HG03565 (cell line): ENCODE measurements around the gene MFAP4.

Experiments
- ATAC-seq: cut with Tn5 transposase; IDR thresholded peaks from one replicate; pipeline ENCODE4 v1.9.1; 2021; ENCODE audit warnings: mild to moderate bottlenecking, moderate library complexity; ENCODE audit not compliant: unreplicated experiment

The MFAP4 gene

DNA sequence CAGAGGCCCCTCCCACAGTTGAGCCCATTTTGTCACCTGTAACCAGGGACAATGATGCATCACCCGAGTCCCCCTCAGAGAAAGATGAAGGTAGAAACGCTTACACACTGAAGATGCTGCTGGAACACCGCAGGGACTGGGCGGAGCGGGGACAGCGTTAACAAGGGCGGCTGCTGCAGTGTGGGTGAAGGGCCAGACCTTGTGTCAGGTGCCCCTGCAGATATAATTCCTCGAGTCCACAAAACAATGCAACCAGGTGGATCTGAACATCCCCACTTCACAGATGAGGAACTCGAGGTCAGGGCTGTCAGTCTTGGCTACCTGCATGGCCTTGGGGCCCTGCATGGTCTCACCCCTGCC lies 15.0 kb downstream of the MFAP4 start:
- ATAC-seq: no peak

GRCh38 chr17:19371259-19372010 lies 15.6 kb downstream of the MFAP4 start:
- ATAC-seq: no peak

GRCh38 chr17:19370493-19370960 lies 16.5 kb downstream of the MFAP4 start:
- no peak for ATAC-seq

DNA sequence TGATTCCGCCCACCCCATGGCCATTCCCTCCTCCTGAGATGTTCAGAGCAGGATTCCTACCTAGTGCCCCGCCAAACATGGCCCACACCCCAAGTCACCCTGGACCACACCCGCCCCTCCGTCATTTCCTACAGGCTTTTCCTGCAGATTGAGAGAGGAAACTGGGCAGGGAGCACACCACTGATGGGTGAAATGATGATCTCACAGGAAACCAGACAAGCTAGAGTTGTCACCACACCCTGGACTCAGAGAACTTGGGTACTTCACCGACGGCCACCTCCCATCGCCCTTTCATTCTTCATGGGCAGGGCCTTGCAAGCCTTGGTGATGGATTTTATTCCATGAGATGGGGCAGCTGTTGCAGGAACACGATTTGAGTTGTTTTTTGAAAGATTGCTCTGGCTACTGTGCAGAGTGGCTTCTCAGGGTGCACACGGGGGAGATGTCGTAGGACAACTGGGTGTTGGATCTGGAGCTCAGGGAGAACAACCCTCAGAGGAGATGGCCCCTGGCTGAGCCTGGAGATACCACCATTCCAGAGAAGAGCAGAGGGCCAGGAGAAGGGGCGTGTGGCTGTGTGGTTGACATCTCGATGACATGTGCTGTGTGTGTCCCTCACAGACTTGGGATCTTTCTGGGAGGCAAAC lies 17.0 kb downstream of the MFAP4 start:
- ATAC-seq: no peak

GRCh38 chr17:19369107-19369778 lies 17.7 kb downstream of the MFAP4 start:
- no peak for ATAC-seq

GRCh38 chr17:19368229-19368628 lies 18.8 kb downstream of the MFAP4 start:
- no peak for ATAC-seq

- ATAC-seq: no peak
Measured at GRCh38 chr17:19366637-19366972, 20.4 kb downstream of the MFAP4 start.

DNA sequence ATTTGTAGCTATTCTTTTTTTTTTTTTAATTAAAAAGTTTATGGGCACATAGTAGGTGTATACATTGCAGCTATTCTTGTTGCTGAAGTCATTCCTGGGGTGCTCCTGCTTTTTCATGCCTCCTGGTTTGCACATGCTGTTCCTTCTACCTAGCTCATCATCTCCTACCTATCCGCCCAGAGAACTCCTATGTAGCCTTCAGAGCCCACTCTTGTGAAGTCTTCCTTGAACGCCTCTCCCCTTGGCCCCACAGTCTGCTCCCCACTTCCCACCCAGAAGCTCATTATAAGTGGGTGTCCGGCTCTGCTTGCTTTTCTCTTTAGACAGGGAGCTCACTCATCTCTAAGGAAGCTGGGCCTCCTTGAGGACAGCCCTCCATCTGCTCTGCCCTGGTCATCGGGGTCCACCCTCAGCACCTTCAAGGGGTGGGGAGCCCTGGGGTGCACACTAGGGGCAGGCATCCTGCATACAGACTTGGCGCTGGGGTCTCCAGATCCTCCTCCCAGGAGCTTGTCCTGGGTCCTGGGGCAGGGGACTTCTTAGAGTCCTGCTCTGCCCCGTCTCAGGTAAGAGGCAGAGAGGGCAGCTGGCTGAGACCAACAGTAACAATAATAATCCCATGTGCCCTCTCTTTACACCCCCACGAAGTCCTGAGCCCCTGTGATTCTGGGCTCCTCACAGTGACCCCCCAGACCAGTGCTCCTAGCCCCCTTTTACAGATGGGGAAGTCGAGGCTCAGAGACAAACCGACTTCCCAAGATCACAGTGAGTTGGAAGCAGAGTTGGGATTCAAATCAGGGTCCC lies 21.0 kb downstream of the MFAP4 start:
- ATAC-seq: no peak

DNA sequence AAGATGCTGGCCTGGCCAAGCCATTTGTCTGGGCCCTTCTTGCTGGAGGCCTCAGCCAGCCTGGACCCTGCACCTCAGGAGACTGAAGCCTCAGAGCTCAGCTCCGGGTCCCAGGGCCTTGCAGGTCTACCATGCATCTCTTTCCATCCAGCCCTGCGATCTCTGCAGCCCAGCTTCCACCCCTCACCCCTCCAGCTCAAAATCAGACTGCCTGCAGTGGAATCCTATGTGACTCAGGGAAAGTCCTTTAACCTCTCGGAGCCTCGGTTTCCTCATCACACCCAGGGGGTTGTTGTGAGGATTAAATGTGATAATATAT lies 21.5 kb downstream of the MFAP4 start:
- ATAC-seq: no peak

- no peak for ATAC-seq
Measured at GRCh38 chr17:19364699-19365498, 22.1 kb downstream of the MFAP4 start.

DNA sequence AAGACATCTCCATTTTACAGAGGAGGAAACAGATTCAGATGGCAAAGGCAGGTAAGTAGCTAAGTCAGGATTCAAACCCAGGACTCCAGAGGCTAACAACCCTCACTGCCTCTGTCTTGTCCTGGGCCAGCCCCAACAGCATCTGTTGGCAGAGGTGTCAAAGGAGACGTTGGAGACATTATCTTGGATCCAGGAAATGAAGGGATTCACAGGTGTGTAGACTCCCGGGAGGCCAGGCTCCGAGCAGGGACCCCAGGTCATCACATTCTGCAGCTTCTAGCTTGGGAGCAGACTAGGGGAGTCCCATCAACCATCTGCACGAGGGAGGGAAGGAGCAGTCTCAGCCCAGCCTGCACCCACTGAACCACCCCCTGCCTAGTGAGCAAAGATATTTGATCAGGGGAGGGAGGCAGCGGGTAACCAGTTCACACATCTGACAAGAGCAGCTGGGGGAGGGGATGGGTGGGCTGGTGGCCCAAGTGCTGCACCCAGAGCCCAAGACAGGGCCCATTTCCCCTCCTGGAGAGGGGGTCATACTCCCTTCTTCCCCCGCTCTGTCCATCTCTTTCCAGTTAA lies 23.4 kb downstream of the MFAP4 start:
- no peak for ATAC-seq

DNA sequence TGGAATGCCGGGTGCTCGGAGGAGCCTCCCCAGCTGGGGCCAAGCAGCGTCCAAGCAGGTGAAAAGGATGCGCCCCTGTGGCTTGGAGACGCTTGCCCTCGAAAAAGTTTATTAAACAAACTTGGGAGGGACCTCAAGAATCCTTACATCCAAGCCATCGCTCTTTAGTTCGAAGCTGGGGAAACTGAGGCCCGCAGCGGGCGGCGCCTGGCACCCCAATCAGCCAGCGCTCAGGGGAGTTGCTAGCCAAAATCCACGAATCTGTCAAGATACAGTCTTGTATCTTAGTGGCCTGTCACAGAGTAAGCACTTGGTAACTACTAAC lies 23.9 kb downstream of the MFAP4 start:
- no peak for ATAC-seq

DNA sequence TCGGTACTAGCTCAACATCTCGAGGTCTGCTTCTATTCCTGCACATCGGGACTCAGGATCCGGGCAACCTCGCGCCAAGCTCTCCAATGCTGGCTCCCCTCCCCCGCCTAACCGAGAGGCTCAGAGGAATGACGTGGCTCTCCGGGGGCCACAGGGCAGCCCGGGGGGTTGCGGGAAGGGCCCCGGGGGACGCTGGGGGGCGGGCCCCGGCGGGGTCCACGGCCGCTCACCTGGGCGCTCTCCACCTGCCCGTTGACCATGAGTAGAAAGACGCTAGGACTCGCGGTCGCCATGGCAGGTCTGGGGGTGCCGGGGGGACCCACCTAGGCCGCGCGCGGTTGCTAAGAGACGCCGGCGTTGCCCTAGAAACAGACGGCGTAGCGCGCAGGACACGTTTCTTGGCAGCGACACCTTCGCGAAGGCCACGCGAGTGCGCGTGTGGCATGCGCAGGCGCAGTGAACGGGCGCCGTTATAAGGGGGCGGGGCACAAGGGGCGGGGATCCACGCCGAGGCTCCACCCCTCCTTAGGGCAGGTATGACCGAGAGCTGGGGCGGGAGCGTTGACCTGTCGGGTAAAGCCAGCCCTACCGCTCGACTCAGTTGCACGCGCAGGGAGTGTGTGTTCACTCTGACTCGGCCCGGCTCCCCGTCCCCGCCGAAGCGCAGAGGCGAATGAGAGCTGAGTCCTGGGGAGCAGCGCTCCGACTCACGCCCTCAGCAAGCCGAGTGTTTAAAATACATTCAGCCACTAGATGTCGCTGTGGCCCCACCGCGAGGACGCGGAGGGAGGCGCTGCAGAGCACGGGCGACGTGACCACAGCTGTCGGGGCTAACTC lies 24.5 kb downstream of the MFAP4 start, which contains the start of gene B9D1:
B9D1 (minus strand) TSS at position 447 of the 837 bp plus-strand sequence; CDS start at position 293, 154 bp downstream.
- peak; percentile 71 for ATAC-seq

GRCh38 chr17:19361944-19362276 lies 25.1 kb downstream of the MFAP4 start:
- ATAC-seq: no peak

- ATAC-seq: no peak
Measured at GRCh38 chr17:19361326-19361725, 25.7 kb downstream of the MFAP4 start.

DNA sequence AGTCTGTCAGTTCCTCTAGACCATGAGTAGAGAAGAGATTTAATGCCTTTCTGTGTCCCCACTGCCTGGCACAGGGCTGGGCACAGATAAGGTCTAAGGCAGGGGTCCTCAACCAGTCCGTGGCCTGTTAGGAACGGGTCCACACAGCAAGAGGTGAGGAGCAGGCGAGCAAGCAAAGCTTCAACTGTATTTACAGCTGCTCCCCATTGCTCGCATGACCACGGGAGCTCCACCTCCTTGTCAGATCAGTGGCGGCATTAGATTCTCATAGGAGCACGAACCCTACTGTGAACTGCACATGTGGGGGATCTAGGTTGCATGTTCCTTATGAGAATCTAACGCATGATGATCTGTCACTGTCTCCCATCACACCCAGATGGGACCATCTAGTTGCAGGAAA lies 26.2 kb downstream of the MFAP4 start:
- ATAC-seq: no peak

DNA sequence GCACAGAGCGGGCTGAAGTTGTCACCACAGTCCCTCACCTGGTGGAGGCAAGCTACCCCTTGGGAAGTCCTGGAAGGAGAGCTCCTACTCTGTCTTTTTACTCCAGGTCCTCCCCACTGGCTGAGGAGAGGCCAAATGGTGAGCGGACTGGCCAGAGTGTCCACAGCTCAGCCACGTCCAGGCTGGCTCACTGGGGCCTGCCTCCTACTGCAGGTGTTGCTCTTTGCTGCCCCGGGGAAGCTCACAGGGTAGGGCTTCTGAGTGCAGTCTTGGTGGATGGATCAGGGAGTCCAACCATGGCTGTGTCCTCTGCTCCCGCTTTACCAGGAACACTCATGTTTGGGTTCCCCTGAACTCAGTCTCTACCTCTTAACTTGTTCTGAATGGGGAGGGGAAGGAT lies 27.1 kb downstream of the MFAP4 start:
- no peak for ATAC-seq

GRCh38 chr17:19359151-19359550 lies 27.8 kb downstream of the MFAP4 start:
- ATAC-seq: no peak

- no peak for ATAC-seq
Measured at GRCh38 chr17:19357761-19358160, 29.2 kb downstream of the MFAP4 start.

DNA sequence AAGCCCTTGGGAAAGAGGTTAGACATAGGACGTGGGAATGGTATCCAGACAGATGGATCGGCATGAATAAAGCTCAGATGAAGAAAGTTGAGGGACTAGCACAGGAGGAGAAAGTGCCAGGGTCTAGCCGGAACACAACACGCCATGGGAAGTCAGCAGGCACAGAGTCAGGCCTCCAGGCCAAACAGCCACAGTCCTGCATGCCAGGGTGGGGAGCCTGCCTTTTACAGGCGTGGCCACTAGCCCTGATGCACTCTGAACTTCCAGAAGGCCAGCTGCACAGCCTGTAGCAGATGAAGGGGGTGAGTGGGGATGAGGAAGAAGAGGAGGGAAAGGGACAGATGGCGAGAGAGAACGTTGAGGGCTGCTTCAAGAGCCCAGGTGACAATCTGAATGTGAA lies 29.6 kb downstream of the MFAP4 start:
- no peak for ATAC-seq
